ENCODE data around the gene MYH9. TPM values are rescaled to one million over a fixed set of nuclear protein-coding genes. Genes with fewer than 3 reads are reported as not detected.

Gene MYH9
- total RNA-seq, 1 experiment from 2014 or later, result 323 TPM

GRCh38 chr22:36384766-36385481, 2.8 kb downstream of the MYH9 start:
- Histone ChIP-seq H3K4me3 (ENCODE audit: low read depth, low read length, poor library complexity, severe bottlenecking) (peak overlapping the region; percentile 99), H3K27ac (ENCODE audit: low read depth, low read length, poor library complexity, severe bottlenecking) (peak overlapping the region; percentile 91), H3K27me3 (replicated peaks; ENCODE audit: insufficient read depth, low read depth, low read length, poor library complexity) (no peaks in the 10 kb centered on the region), H3K9me3 (ENCODE audit: low read depth, low read length, poor library complexity, severe bottlenecking) (no peaks in the 10 kb centered on the region), H3K4me1 (ENCODE audit: insufficient read depth, low read length, poor library complexity, severe bottlenecking) (peaks cover 36% of the 10 kb centered on the region), H3K36me3 (ENCODE audit: insufficient read depth, low read length, poor library complexity, severe bottlenecking) (no peaks in the 10 kb centered on the region)
- peak; percentile 92 for DNase-seq (ENCODE audit: low spot score)
- TF ChIP-seq CTCF (conservative IDR thresholded peaks at IDR 0.05; ENCODE audit: low read depth, low read length), result 0 out of 2 replicates have a peak, but pooled peaks have one; percentile 27
- no peak for TF ChIP-seq EZH2 (IDR thresholded peaks at IDR 0.05; ENCODE audit: borderline replicate concordance, low read depth, low read length, poor library complexity, severe bottlenecking)
- intact Hi-C loops (cut with micrococcal nuclease; ENCODE audit: unreplicated experiment), result loop anchor here (2.0 to 5.0 kb wide), 2 partner anchors 54 to 72 kb away; no protein-coding TSS in a partner anchor
- ChIA-PET POLR2A (ENCODE audit: low non-redundant PET) (interaction anchor here (1.1 kb wide), 1 partner anchor 54 kb away, joined by 3 read pairs; no protein-coding TSS in a partner anchor), CTCF (interaction anchor here (0.8 kb wide), 1 partner anchor 319 kb away, joined by 3 read pairs; no protein-coding TSS in a partner anchor)
- no TSS peak for BruUV-seq (replicated peaks)

GRCh38 chr22:36383110-36383581, 4.6 kb downstream of the MYH9 start:
- no TSS peak for BruUV-seq (replicated peaks)
- Histone ChIP-seq H3K4me3 (ENCODE audit: low read depth, low read length, poor library complexity, severe bottlenecking) (no peak overlapping the region), H3K36me3 (ENCODE audit: insufficient read depth, low read length, poor library complexity, severe bottlenecking) (no peaks in the 10 kb centered on the region), H3K4me1 (ENCODE audit: insufficient read depth, low read length, poor library complexity, severe bottlenecking) (peaks cover 39% of the 10 kb centered on the region), H3K27ac (ENCODE audit: low read depth, low read length, poor library complexity, severe bottlenecking) (no peak overlapping the region), H3K27me3 (replicated peaks; ENCODE audit: insufficient read depth, low read depth, low read length, poor library complexity) (no peaks in the 10 kb centered on the region), H3K9me3 (ENCODE audit: low read depth, low read length, poor library complexity, severe bottlenecking) (no peaks in the 10 kb centered on the region)
- no peak for DNase-seq (ENCODE audit: low spot score)
- TF ChIP-seq CTCF (conservative IDR thresholded peaks at IDR 0.05; ENCODE audit: low read depth, low read length) (no peak), EZH2 (IDR thresholded peaks at IDR 0.05; ENCODE audit: borderline replicate concordance, low read depth, low read length, poor library complexity, severe bottlenecking) (no peak)
- intact Hi-C loops (cut with micrococcal nuclease; ENCODE audit: unreplicated experiment), result no loop called here
- ChIA-PET POLR2A (ENCODE audit: low non-redundant PET) (no interaction called here), CTCF (no interaction called here)

GRCh38 chr22:36381513-36382128, 6.1 kb downstream of the MYH9 start:
- H3K4me1 ChIP-seq (ENCODE audit: insufficient read depth, low read length, poor library complexity, severe bottlenecking), result peaks cover 39% of the 10 kb centered on the region
- no peak for TF ChIP-seq EZH2 (IDR thresholded peaks at IDR 0.05; ENCODE audit: borderline replicate concordance, low read depth, low read length, poor library complexity, severe bottlenecking)
- no peak for TF ChIP-seq CTCF (conservative IDR thresholded peaks at IDR 0.05; ENCODE audit: low read depth, low read length)
- POLR2A ChIA-PET (ENCODE audit: low non-redundant PET), result no interaction called here
- no peaks in the 10 kb centered on the region for H3K36me3 ChIP-seq (ENCODE audit: insufficient read depth, low read length, poor library complexity, severe bottlenecking)
- no peaks in the 10 kb centered on the region for H3K27me3 ChIP-seq (replicated peaks; ENCODE audit: insufficient read depth, low read depth, low read length, poor library complexity)
- peak overlapping the region; percentile 60 for H3K27ac ChIP-seq (ENCODE audit: low read depth, low read length, poor library complexity, severe bottlenecking)
- no peak overlapping the region for H3K4me3 ChIP-seq (ENCODE audit: low read depth, low read length, poor library complexity, severe bottlenecking)
- no TSS peak for BruUV-seq (replicated peaks)
- no peaks in the 10 kb centered on the region for H3K9me3 ChIP-seq (ENCODE audit: low read depth, low read length, poor library complexity, severe bottlenecking)
- no peak for DNase-seq (ENCODE audit: low spot score)
- intact Hi-C loops (cut with micrococcal nuclease; ENCODE audit: unreplicated experiment), result no loop called here
- CTCF ChIA-PET, result no interaction called here

Data from A673 (cell line).